Dermis microvascular lymphatic vessel endothelial cell (primary cell): ENCODE data around the gene MUCL3. TPM values are rescaled to one million over a fixed set of nuclear protein-coding genes. Genes with fewer than 3 reads are reported as not detected.
A peak's percentile ranks its signal among the peaks of the same experiment; 100 is the strongest.
"Not testable (repeated sequence)": the region's sequence is repeated elsewhere in the genome, so short reads cannot be mapped to it uniquely, and the experiment has no call there.

Experiments
- DNase-seq, 2 donors: peaks; one replicate each; pipeline versions ENCODE4 v3.0.0 to v3.0.0-alpha.2; 2010; ENCODE audit warnings: low read depth in 2 of 2
- total RNA-seq: library from RNA; depleted of rRNA; stranded (reverse); fragments of >200 nt; gene quantifications from 2 replicates; pipeline ENCODE4 v1.2.1, GENCODE V29; 2014

The MUCL3 gene
- not detected in 2 replicates for total RNA-seq

- no peak for DNase-seq
These were observed at the start of gene MUCL3 for GRCh38 chr6:30940361-30940986. Gene MUCL3 (plus strand): TSS chr6:30940973. CDS start chr6:30941000, 27 bp downstream.

- no peak for DNase-seq
These were observed 49.4 kb upstream of the MUCL3 start for GRCh38 chr6:30891450-30891723.

- DNase-seq = no peak
These were observed 48.8 kb upstream of the MUCL3 start for GRCh38 chr6:30891816-30892538.

GRCh38 chr6:30893001-30893591, 47.7 kb upstream of the MUCL3 start:
- no peak for DNase-seq

GRCh38 chr6:30893666-30894065, 47.1 kb upstream of the MUCL3 start:
- no peak for DNase-seq

GRCh38 chr6:30894381-30894780, 46.4 kb upstream of the MUCL3 start:
- DNase-seq = no peak

- DNase-seq = no peak
These were observed 45.8 kb upstream of the MUCL3 start for GRCh38 chr6:30894935-30895334.

- DNase-seq = no peak
These were observed 45.4 kb upstream of the MUCL3 start for GRCh38 chr6:30895343-30895742.

GRCh38 chr6:30896541-30896940, 44.2 kb upstream of the MUCL3 start:
- DNase-seq = no peak

GRCh38 chr6:30897882-30898281, 42.9 kb upstream of the MUCL3 start:
- DNase-seq = no peak

- no peak for DNase-seq
These were observed 41.9 kb upstream of the MUCL3 start for GRCh38 chr6:30898750-30899360.

- no peak for DNase-seq
These were observed 39.8 kb upstream of the MUCL3 start for GRCh38 chr6:30900863-30901417.

- no peak for DNase-seq
These were observed 39.3 kb upstream of the MUCL3 start for GRCh38 chr6:30901436-30901835.

- DNase-seq = not testable (repeated sequence)
These were observed 38.6 kb upstream of the MUCL3 start for GRCh38 chr6:30902196-30902595.

- DNase-seq = no peak
These were observed 38.1 kb upstream of the MUCL3 start for GRCh38 chr6:30902709-30903108.

- DNase-seq = no peak
These were observed 37.5 kb upstream of the MUCL3 start for GRCh38 chr6:30903236-30903635.

- DNase-seq = not testable (repeated sequence)
These were observed 33.4 kb upstream of the MUCL3 start for GRCh38 chr6:30907290-30907757.

- peak; percentile 97 to 98 for DNase-seq
These were observed 32.8 kb upstream of the MUCL3 start, which contains the start of gene GTF2H4 for GRCh38 chr6:30907758-30908591. Gene GTF2H4 (plus strand): TSS chr6:30908207.

GRCh38 chr6:30908700-30909099, 32.1 kb upstream of the MUCL3 start:
- no peak for DNase-seq

GRCh38 chr6:30910473-30910872, 30.3 kb upstream of the MUCL3 start:
- not testable (repeated sequence) for DNase-seq
